NT2/D1 (cell line): ENCODE results near the gene NEO1.

Experiments used
- YY1 ChIP-seq: IDR thresholded peaks from 2 replicates; pipeline ENCODE4 v1.6.1; 2011; ENCODE audit not compliant: insufficient read length, insufficient read depth
- ZNF274 ChIP-seq: IDR thresholded peaks from 2 replicates; pipeline ENCODE4 v1.6.1; 2011; ENCODE audit warnings: mild to moderate bottlenecking, low read depth, low read length

- TF ChIP-seq ZNF274, result no peak
- TF ChIP-seq YY1, result no peak
Observed at GRCh38 chr15:73308305-73308704, 256.0 kb downstream of the NEO1 start.
